HCT116 (cell line): ENCODE measurements around the gene WDR20. TPM values are rescaled to one million over a fixed set of nuclear protein-coding genes. Genes with fewer than 3 reads are reported as not detected.

Experiments
- ATAC-seq: fragments of 200-7000 bp; cut with Tn5 transposase; 2 replicates; pipeline ENCODE4 v1.9.1; 2020; ENCODE audit warnings: mild to moderate bottlenecking, moderate library complexity
- BruUV-seq: library from RNA; stranded (reverse); fragments of 400-500 nt; replicated peaks from 2 replicates; lab custom pipeline; 2021; lab: Mats Ljungman, UMichigan
- CTCF ChIA-PET: fragments of 300-600 bp; sonication (Branson Sonifier 250); formaldehyde crosslinking; loops from one replicate; lab custom pipeline; 2021; ENCODE audit warnings: antibody characterized with exemption; lab: Charles Lee
- POLR2A ChIA-PET: fragments of 300-600, 350-600 bp; sonication (Branson Sonifier 250); formaldehyde crosslinking; loops from one replicate; lab custom pipeline; 2021; ENCODE audit warnings: antibody characterized with exemption; lab: Charles Lee
- RAD21 ChIA-PET, 2 experiments: fragments of 300-600 bp; sonication (Branson Sonifier 250); formaldehyde crosslinking; loops; one replicate each; lab custom pipeline; 2023; ENCODE audit warnings: low total read pairs in 2 of 2; ENCODE audit not compliant: uncharacterized antibody in 2 of 2, unreplicated experiment in 2 of 2, low non-redundant PET in 1 of 2; lab: Charles Lee
- DNase-seq: peaks from one replicate; pipeline ENCODE4 v3.0.0-alpha.2; 2010; ENCODE audit warnings: low read depth, low spot score
- H2AFZ ChIP-seq: fragments of 200-600 bp; shearing (Covaris generic), sonication (generic); 2 replicates; pipeline ENCODE4 v1.6.1; 2017; ENCODE audit warnings: low read depth, mixed run types, mixed read lengths, antibody characterized with exemption, low read length; ENCODE audit not compliant: poor library complexity, severe bottlenecking
- H3K27ac ChIP-seq: 2 replicates; pipeline ENCODE4 v1.5.1; 2012; ENCODE audit warnings: low read depth, low read length
- H3K27me3 ChIP-seq: fragments of 200-600 bp; sonication (generic); 2 replicates; pipeline ENCODE4 v1.6.1; 2016; ENCODE audit warnings: mixed run types, low read length, mixed read lengths; ENCODE audit not compliant: insufficient read depth
- H3K36me3 ChIP-seq, 2 experiments: fragments of 200-500 bp in 1 of 2; fragments of 200-600 bp in 1 of 2; sonication (Bioruptor generic) in 1 of 2; sonication (generic) in 1 of 2; 2 replicates each; pipeline versions ENCODE4 v1.5.1 to v1.6.1; 2014 to 2016; ENCODE audit warnings: low read length in 2 of 2, inconsistent platforms in 1 of 2, mixed read lengths in 1 of 2, mixed run types in 1 of 2; ENCODE audit not compliant: insufficient read depth in 2 of 2, control insufficient read depth in 1 of 2
- H3K4me1 ChIP-seq, 2 experiments: fragments of 200-600 bp in 1 of 2; sonication (generic) in 1 of 2; 2 replicates each; pipeline versions ENCODE4 v1.5.1 to v1.6.1; 2012 to 2017; ENCODE audit warnings: low read length in 2 of 2, inconsistent platforms in 1 of 2, mild to moderate bottlenecking in 1 of 2, mixed read lengths in 1 of 2, mixed run types in 1 of 2, moderate library complexity in 1 of 2; ENCODE audit not compliant: insufficient read depth in 2 of 2, control insufficient read depth in 1 of 2
- H3K4me2 ChIP-seq: fragments of 200-600 bp; sonication (generic); 2 replicates; pipeline ENCODE4 v1.6.1; 2017; ENCODE audit warnings: mixed run types, low read length, mixed read lengths
- H3K4me3 ChIP-seq, 2 experiments: fragments of 200-600 bp in 1 of 2; sonication (generic) in 1 of 2; replicated peaks in 1 of 2; 2 replicates each; pipeline ENCODE4 v1.5.1; 2011 to 2016; ENCODE audit warnings: low read length in 2 of 2, control low read depth in 1 of 2, low read depth in 1 of 2, mild to moderate bottlenecking in 1 of 2, mixed read lengths in 1 of 2, mixed run types in 1 of 2
- H3K79me2 ChIP-seq: fragments of 200-600 bp; sonication (generic); 2 replicates; pipeline ENCODE4 v1.6.1; 2017; ENCODE audit warnings: mild to moderate bottlenecking, mixed run types, low read length, moderate library complexity, mixed read lengths; ENCODE audit not compliant: insufficient read depth
- H3K9ac ChIP-seq: fragments of 200-600 bp; sonication (generic); 2 replicates; pipeline ENCODE4 v1.6.1; 2016; ENCODE audit warnings: low read length, mixed read lengths
- H3K9me2 ChIP-seq: fragments of 200-600 bp; sonication (generic), shearing (Covaris generic); 2 replicates; pipeline ENCODE4 v1.6.1; 2017; ENCODE audit warnings: mixed run types, mild to moderate bottlenecking, moderate library complexity; ENCODE audit not compliant: insufficient read depth
- H3K9me3 ChIP-seq, 2 experiments: fragments of 200-500 bp in 1 of 2; fragments of 200-600 bp in 1 of 2; sonication (Bioruptor generic) in 1 of 2; sonication (generic) in 1 of 2; 2 replicates each; pipeline ENCODE4 v1.6.1; 2014 to 2017; ENCODE audit warnings: low read length in 2 of 2, mixed read lengths in 2 of 2, inconsistent platforms in 1 of 2, low read depth in 1 of 2, mild to moderate bottlenecking in 1 of 2, mixed run types in 1 of 2, moderate library complexity in 1 of 2; ENCODE audit not compliant: control insufficient read depth in 1 of 2, insufficient read depth in 1 of 2
- H4K20me1 ChIP-seq: fragments of 200-600 bp; sonication (generic), shearing (Covaris generic); 2 replicates; pipeline ENCODE4 v1.6.1; 2017; ENCODE audit warnings: mixed run types, mild to moderate bottlenecking, moderate library complexity; ENCODE audit not compliant: insufficient read depth
- ATF3 ChIP-seq: IDR thresholded peaks from 2 replicates; pipeline ENCODE4 v1.6.1; 2012
- ELF1 ChIP-seq: IDR thresholded peaks from 2 replicates; pipeline ENCODE4 v1.6.1; 2012; ENCODE audit warnings: low read depth, borderline replicate concordance
- EZH2 ChIP-seq: fragments of 200-600 bp; sonication (generic); IDR thresholded peaks from 2 replicates; pipeline ENCODE4 v1.6.1; 2017; ENCODE audit warnings: antibody characterized with exemption, mixed run types
- EZH2phosphoT487 ChIP-seq: fragments of 200-600 bp; IDR thresholded peaks from 2 replicates; pipeline ENCODE4 v1.6.1; 2018; ENCODE audit warnings: antibody characterized with exemption, borderline replicate concordance
- FOSL1 ChIP-seq: IDR thresholded peaks from 2 replicates; pipeline ENCODE4 v1.6.1; 2012; ENCODE audit warnings: low read depth
- RAD21 ChIP-seq: IDR thresholded peaks from 2 replicates; pipeline ENCODE4 v1.6.1; 2012; ENCODE audit warnings: low read depth, mild to moderate bottlenecking
- REST ChIP-seq: IDR thresholded peaks from 2 replicates; pipeline ENCODE4 v1.6.1; 2012; ENCODE audit warnings: low read depth
- SIN3A ChIP-seq: IDR thresholded peaks from 2 replicates; pipeline ENCODE4 v1.6.1; 2012; ENCODE audit warnings: low read depth
- TCF7L2 ChIP-seq: IDR thresholded peaks from 2 replicates; pipeline ENCODE4 v1.7.0; 2011; ENCODE audit warnings: borderline replicate concordance, inconsistent platforms; ENCODE audit not compliant: insufficient read depth, insufficient read length; ENCODE audit errors: extremely low read depth
- YY1 ChIP-seq: IDR thresholded peaks from 2 replicates; pipeline ENCODE4 v1.6.1; 2011; ENCODE audit warnings: low read length, low read depth, moderate library complexity, mild to moderate bottlenecking; ENCODE audit not compliant: insufficient replicate concordance; ENCODE audit errors: extremely low read depth
- ZFX ChIP-seq: fragments of 450-650 bp; IDR thresholded peaks from 2 replicates; pipeline ENCODE4 v1.6.1; 2017
- intact Hi-C: fragments of 100-400 bp; cut with micrococcal nuclease; formaldehyde crosslinking; loops from 2 replicates; pipeline ENCODE4 v1.10.0; 2022
- total RNA-seq: library from RNA; stranded (reverse); gene quantifications from one replicate; pipeline ENCODE4 v1.2.1, GENCODE V29; 2021; ENCODE audit not compliant: unreplicated experiment

The WDR20 gene
- total RNA-seq, 1 experiment from 2014 or later = 21.1 TPM

DNA sequence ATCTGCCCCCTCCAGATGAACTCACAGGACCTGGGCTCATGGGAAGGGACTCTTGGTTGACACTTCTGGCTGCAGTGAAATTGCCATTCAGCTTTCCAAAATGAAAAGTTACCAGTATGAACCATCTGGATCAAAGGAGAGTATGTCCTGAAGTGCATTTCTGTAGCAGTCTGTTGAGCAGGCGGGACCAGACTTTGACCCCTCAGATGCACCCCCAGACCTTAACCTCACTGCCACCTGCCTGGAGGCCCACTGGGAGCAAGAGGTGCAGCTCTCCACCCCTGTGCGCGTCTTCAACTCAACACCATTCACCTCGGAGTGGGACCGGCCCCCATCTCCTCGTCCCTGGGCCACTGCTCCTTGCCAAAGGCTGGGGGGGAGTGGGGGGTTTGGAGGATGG is 110.3 kb downstream of the WDR20 start:
- Histone ChIP-seq H3K79me2 (no peaks in the 10 kb centered on the region), H3K4me3 (no peak overlapping the region), H3K9me2 (no peaks in the 10 kb centered on the region), H3K4me2 (no peak overlapping the region), H3K4me1 (no peaks in the 10 kb centered on the region), H2AFZ (no peak overlapping the region), H4K20me1 (no peaks in the 10 kb centered on the region), H3K36me3 (no peaks in the 10 kb centered on the region), H3K27me3 (no peaks in the 10 kb centered on the region), H3K27ac (no peak overlapping the region), H3K9me3 (no peaks in the 10 kb centered on the region), H3K9ac (no peak overlapping the region)
- POLR2A ChIA-PET = no interaction called here
- RAD21 ChIA-PET = no interaction called here
- BruUV-seq = no TSS peak
- CTCF ChIA-PET = no interaction called here
- ATAC-seq (no peak), DNase-seq (no peak)
- intact Hi-C loops = no loop called here
- TF ChIP-seq FOSL1 (no peak), REST (no peak), ELF1 (no peak), EZH2 (no peak), YY1 (no peak), ATF3 (no peak), ZFX (no peak), TCF7L2 (no peak), RAD21 (no peak), EZH2phosphoT487 (no peak), SIN3A (no peak)
